HL-60 (cell line): ENCODE data around the gene SMG6.
A peak's percentile ranks its signal among the peaks of the same experiment; 100 is the strongest.

Source experiments
- DNase-seq, 2 experiments: peaks; one replicate each; pipeline ENCODE4 v3.0.0-alpha.2; 2010 to 2020; ENCODE audit warnings: low read depth in 1 of 2, low spot score in 1 of 2
- H3K27ac ChIP-seq: fragments of 250-450 bp; sonication (Bioruptor Pico); replicated peaks from 2 replicates; pipeline ENCODE4 v1.5.1; 2020; ENCODE audit warnings: mild to moderate bottlenecking, moderate library complexity
- H3K27me3 ChIP-seq: fragments of 250-450 bp; sonication (Bioruptor Pico); 2 replicates; pipeline ENCODE4 v1.5.1; 2021; ENCODE audit warnings: mild to moderate bottlenecking, moderate library complexity; ENCODE audit not compliant: insufficient read depth, poor library complexity, severe bottlenecking
- H3K4me3 ChIP-seq: replicated peaks from 2 replicates; pipeline ENCODE4 v1.5.1; 2011; ENCODE audit warnings: mild to moderate bottlenecking, control low read depth, low read length; ENCODE audit not compliant: insufficient read depth
- GABPA ChIP-seq: IDR thresholded peaks from 2 replicates; pipeline ENCODE4 v1.6.1; 2012; ENCODE audit warnings: low read depth
- POLR2AphosphoS5 ChIP-seq: IDR thresholded peaks from 2 replicates; pipeline ENCODE4 v1.6.1; 2012; ENCODE audit warnings: low read depth
- SPI1 ChIP-seq: IDR thresholded peaks from 2 replicates; pipeline ENCODE4 v1.6.1; 2012; ENCODE audit warnings: low read depth, mild to moderate bottlenecking, borderline replicate concordance
- TF ChIP-seq, protein P1 (sequence below): IDR thresholded peaks from 2 replicates; pipeline ENCODE4 v1.6.1; 2012; ENCODE audit warnings: low read depth; ENCODE audit not compliant: insufficient replicate concordance
- TF ChIP-seq, protein P2 (sequence below): IDR thresholded peaks from one replicate; pipeline ENCODE4 v1.5.1; 2011; ENCODE audit warnings: low read length, control low read depth, inconsistent platforms; ENCODE audit not compliant: insufficient read depth

The SMG6 gene

GRCh38 chr17:2051061-2051932, 252.3 kb downstream of the SMG6 start:
- TF ChIP-seq GABPA (no peak), POLR2AphosphoS5 (no peak), SPI1 (no peak)
- TF ChIP-seq, protein P1, sequence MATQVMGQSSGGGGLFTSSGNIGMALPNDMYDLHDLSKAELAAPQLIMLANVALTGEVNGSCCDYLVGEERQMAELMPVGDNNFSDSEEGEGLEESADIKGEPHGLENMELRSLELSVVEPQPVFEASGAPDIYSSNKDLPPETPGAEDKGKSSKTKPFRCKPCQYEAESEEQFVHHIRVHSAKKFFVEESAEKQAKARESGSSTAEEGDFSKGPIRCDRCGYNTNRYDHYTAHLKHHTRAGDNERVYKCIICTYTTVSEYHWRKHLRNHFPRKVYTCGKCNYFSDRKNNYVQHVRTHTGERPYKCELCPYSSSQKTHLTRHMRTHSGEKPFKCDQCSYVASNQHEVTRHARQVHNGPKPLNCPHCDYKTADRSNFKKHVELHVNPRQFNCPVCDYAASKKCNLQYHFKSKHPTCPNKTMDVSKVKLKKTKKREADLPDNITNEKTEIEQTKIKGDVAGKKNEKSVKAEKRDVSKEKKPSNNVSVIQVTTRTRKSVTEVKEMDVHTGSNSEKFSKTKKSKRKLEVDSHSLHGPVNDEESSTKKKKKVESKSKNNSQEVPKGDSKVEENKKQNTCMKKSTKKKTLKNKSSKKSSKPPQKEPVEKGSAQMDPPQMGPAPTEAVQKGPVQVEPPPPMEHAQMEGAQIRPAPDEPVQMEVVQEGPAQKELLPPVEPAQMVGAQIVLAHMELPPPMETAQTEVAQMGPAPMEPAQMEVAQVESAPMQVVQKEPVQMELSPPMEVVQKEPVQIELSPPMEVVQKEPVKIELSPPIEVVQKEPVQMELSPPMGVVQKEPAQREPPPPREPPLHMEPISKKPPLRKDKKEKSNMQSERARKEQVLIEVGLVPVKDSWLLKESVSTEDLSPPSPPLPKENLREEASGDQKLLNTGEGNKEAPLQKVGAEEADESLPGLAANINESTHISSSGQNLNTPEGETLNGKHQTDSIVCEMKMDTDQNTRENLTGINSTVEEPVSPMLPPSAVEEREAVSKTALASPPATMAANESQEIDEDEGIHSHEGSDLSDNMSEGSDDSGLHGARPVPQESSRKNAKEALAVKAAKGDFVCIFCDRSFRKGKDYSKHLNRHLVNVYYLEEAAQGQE = no peak
- no peak for DNase-seq
- Histone ChIP-seq H3K27ac (no peak overlapping the region), H3K27me3 (peaks cover 12% of the 10 kb centered on the region), H3K4me3 (peak overlapping the region; percentile 36)

DNA sequence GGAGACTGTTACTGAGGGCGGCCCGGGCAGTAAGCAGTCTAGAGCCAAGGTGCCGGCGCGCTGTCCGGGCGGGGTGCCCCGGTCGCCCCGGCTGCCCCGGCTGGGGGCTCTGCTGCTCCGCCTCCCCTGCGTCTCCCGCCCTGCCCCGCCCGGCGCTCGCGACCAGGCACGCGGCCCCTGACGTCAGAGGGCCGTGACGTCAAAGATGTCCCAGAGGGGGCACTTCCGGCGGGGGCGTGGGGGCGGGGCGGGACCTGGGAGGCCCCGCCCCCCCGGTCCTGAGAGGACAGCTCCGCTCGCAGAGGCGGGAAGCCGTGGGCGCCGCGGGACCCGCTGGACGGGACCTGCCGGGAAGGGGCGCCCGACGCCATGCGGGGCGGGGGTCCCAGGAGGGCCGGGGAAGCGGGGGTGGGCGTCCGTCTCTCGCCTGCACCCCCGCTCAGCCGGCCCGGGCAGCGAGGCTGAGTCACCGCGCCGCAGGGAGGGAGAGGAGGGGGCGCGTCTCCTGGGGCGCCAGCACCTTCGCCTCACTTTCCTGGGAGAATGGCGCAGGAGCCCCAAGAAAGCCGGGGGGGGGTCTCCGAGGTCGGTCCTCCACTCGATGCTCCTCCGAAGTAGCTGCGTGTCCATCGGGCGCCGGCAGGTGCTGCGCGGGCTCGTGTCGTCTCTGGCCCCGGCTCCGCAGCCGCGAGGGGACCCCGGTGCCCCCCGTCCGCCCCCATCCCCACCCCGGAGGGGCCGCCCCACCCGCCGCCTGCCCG, 253.1 kb downstream of the SMG6 start:
- H3K27me3 ChIP-seq = peaks cover 12% of the 10 kb centered on the region
- DNase-seq = no peak

GRCh38 chr17:2049333-2050299, 254.0 kb downstream of the SMG6 start:
- DNase-seq = peak in 1 of 2 experiments; percentile 42
- H3K4me3 ChIP-seq = peak overlapping the region; percentile 36
- no peak for TF ChIP-seq POLR2AphosphoS5
- TF ChIP-seq, protein P2, sequence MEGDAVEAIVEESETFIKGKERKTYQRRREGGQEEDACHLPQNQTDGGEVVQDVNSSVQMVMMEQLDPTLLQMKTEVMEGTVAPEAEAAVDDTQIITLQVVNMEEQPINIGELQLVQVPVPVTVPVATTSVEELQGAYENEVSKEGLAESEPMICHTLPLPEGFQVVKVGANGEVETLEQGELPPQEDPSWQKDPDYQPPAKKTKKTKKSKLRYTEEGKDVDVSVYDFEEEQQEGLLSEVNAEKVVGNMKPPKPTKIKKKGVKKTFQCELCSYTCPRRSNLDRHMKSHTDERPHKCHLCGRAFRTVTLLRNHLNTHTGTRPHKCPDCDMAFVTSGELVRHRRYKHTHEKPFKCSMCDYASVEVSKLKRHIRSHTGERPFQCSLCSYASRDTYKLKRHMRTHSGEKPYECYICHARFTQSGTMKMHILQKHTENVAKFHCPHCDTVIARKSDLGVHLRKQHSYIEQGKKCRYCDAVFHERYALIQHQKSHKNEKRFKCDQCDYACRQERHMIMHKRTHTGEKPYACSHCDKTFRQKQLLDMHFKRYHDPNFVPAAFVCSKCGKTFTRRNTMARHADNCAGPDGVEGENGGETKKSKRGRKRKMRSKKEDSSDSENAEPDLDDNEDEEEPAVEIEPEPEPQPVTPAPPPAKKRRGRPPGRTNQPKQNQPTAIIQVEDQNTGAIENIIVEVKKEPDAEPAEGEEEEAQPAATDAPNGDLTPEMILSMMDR = no peak
- TF ChIP-seq, protein P1 = peak; percentile 89
- no peak for TF ChIP-seq SPI1
- H3K27me3 ChIP-seq = peaks cover 11% of the 10 kb centered on the region
- H3K27ac ChIP-seq = no peak overlapping the region

More for the DNA sequence above, 253.1 kb downstream of the SMG6 start:
- peak overlapping the region; percentile 36 for H3K4me3 ChIP-seq
- TF ChIP-seq, protein P1 = peak; percentile 74
- no peak for TF ChIP-seq POLR2AphosphoS5
- TF ChIP-seq GABPA = no peak
- TF ChIP-seq, protein P2 = no peak
- no peak for TF ChIP-seq SPI1
- H3K27ac ChIP-seq = no peak overlapping the region
